ENCODE results near the gene HES7. TPM values are rescaled to one million over a fixed set of nuclear protein-coding genes. Genes with fewer than 3 reads are reported as not detected.

The HES7 gene
- total RNA-seq, 1 experiment from 2014 or later, result 0.28 TPM

DNA sequence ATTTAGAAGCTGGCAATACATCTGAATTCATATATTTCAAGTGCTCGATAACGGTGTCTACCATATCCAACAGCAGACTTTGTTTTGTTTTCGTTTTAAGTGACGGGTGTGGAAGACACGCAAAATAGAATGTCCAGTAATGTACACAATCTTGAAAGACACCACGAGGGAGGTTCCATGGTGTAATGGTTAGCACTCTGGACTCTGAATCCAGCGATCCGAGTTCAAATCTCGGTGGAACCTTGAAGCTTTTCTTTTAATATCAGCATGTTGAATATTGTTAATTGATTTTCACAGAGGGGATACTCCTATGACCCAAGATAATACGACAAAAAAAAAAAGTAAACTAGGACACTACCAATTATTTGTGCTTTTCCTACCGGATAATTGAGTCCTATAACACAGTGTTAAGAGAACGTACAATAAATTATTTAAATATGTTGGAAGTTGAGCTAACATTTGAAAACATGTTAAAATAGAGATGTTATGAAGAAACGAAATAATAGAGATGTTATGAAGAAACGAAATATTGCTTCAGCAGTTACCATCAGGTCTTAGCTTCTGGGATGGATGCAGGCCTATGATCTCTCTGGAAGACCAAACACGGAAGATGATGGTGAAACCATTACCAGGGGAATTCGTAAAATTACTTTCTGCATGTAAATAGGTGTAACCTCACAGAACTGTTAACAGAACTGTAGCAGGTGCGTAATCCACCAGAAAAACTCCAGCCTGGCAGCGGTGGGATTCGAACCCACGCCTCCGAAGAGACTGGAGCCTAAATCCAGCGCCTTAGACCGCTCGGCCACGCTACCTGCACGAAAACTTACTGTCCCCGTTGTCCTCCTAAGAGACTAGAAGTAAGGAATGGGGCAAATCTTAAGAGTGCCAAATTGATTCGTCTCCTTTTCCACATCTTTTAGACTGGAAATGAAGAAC, 4.1 kb downstream of the HES7 start:
- no peaks in the 10 kb centered on the region for H3K9me3 Mint-ChIP-seq (ENCODE audit: low read depth, unreplicated experiment)

DNA sequence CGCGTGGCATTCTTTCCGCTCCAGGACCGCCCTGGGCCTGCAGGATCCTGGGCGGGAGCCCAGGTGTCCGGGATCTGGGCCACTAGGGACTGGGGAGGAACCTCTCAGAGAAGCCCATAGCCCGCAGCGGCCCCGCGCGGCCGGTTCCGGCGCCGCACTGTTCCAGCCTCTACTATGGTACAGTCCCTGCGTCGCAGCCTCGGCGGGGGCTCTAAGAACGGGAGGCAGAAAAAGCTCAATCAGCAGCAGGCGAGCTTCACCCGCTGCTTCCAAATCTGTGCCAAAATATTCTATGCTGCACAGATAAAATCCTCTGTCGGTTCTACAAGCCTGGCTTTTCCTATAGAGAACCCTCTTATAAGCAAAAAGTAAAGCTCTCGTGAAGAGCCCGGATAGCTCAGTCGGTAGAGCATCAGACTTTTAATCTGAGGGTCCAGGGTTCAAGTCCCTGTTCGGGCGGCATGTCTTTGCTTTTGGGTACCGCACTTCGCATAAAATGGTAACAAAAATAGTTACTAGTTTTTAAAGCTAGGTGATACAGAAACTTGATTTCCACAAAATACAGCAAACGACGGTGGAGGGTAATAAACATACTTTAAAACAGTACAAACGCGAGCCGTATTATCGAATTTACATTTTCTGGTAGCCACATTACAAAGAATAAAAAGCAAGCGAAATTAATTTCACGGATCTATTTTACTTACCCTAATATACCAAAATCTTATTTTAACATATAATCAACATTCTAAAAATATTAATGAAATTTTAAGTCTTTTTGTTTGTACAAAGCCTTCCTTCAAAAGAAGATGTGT, 4.9 kb downstream of the HES7 start:
- peak overlapping the region; percentile 91 for H3K4me3 Mint-ChIP-seq (ENCODE audit: low read depth, unreplicated experiment)
- peaks cover 32% of the 10 kb centered on the region for H3K4me1 Mint-ChIP-seq (ENCODE audit: low read depth, unreplicated experiment)
- intact Hi-C loops (cut with micrococcal nuclease; ENCODE audit: unreplicated experiment), result loop anchor here (5.0 kb wide), 2 partner anchors 37 to 57 kb away; no protein-coding TSS in a partner anchor
- TF ChIP-seq, protein P1, sequence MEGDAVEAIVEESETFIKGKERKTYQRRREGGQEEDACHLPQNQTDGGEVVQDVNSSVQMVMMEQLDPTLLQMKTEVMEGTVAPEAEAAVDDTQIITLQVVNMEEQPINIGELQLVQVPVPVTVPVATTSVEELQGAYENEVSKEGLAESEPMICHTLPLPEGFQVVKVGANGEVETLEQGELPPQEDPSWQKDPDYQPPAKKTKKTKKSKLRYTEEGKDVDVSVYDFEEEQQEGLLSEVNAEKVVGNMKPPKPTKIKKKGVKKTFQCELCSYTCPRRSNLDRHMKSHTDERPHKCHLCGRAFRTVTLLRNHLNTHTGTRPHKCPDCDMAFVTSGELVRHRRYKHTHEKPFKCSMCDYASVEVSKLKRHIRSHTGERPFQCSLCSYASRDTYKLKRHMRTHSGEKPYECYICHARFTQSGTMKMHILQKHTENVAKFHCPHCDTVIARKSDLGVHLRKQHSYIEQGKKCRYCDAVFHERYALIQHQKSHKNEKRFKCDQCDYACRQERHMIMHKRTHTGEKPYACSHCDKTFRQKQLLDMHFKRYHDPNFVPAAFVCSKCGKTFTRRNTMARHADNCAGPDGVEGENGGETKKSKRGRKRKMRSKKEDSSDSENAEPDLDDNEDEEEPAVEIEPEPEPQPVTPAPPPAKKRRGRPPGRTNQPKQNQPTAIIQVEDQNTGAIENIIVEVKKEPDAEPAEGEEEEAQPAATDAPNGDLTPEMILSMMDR (IDR thresholded peaks at IDR 0.05; ENCODE audit: unreplicated experiment), result peak; percentile 43
- peak; percentile 85 for DNase-seq
- H3K27me3 Mint-ChIP-seq (ENCODE audit: unreplicated experiment), result peaks cover 56% of the 10 kb centered on the region
- no TSS peak for BruUV-seq (replicated peaks)
- CTCF ChIA-PET, result interaction anchor here (0.7 to 2.4 kb wide), 14 partner anchors 11 to 249 kb away, joined by 3 to 10 read pairs (median 4); partner anchors contain the start of genes CTC1 and TRAPPC1
- peaks cover 41% of the 10 kb centered on the region for H3K36me3 Mint-ChIP-seq (ENCODE audit: insufficient read depth, unreplicated experiment)
- H3K9me3 Mint-ChIP-seq (ENCODE audit: low read depth, unreplicated experiment), result no peaks in the 10 kb centered on the region
- peak overlapping the region; percentile 98 for H3K27ac Mint-ChIP-seq (ENCODE audit: unreplicated experiment)

More for the DNA sequence above, 4.1 kb downstream of the HES7 start:
- Mint-ChIP-seq H3K4me1 (ENCODE audit: low read depth, unreplicated experiment) (peaks cover 41% of the 10 kb centered on the region), H3K4me3 (ENCODE audit: low read depth, unreplicated experiment) (peak overlapping the region; percentile 91), H3K27ac (ENCODE audit: unreplicated experiment) (peak overlapping the region; percentile 98), H3K27me3 (ENCODE audit: unreplicated experiment) (peaks cover 56% of the 10 kb centered on the region), H3K36me3 (ENCODE audit: insufficient read depth, unreplicated experiment) (peaks cover 44% of the 10 kb centered on the region)
- TF ChIP-seq, protein P1 (IDR thresholded peaks at IDR 0.05; ENCODE audit: unreplicated experiment), result no peak
- CTCF ChIA-PET, result interaction anchor here (1.1 to 2.4 kb wide), 9 partner anchors 12 to 66 kb away, joined by 3 to 10 read pairs (median 5); no protein-coding TSS in a partner anchor
- intact Hi-C loops (cut with micrococcal nuclease; ENCODE audit: unreplicated experiment), result loop anchor here (5.0 kb wide), 3 partner anchors 37 to 58 kb away; no protein-coding TSS in a partner anchor
- DNase-seq, result peak; percentile 87
- BruUV-seq (replicated peaks), result no TSS peak

DNA sequence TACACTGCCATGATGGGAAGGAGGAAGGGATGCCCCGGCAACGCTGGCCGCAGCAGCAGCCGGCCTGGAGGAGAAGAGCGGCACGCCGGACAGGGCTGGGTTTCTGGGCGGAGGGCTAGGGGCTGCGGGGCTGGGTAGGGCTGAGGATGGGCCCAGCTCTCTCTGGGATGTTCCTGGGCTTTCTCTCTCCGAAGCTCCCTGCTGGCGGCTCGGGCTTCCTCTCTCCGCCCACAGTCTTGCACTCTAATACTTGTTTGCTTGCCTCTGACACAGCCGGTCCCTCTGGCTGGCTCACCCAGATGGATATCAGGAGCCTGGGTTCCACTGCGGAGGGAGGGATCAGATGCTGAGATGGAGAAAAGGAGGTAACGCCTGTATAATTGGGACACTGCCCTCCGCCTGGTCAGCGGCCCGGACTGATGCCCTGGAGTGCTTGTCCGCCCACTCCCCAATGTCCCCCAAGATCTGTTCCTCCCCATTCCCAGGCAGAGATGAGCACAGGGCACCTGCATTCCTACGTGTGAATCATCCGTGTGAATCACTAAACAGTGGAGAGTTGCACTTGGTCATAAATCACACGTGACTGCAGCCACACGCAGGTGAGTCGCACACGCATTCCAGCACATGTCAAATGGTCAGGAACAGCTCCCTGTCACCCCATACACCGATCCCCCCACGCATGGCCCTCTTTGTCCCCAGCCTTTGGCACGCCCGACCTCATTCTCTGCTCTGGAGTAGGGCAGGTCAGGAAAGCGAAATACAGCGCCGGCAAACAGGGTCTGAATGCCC, 5.7 kb downstream of the HES7 start, which contains the start of gene ALOXE3:
ALOXE3 (minus strand) TSS at position 535 of the 789 bp plus-strand sequence; CDS start at position 11, 524 bp downstream.
- intact Hi-C loops (cut with micrococcal nuclease; ENCODE audit: unreplicated experiment), result loop anchor here (5.0 kb wide), 2 partner anchors 36 to 56 kb away; no protein-coding TSS in a partner anchor
- peaks cover 56% of the 10 kb centered on the region for H3K27me3 Mint-ChIP-seq (ENCODE audit: unreplicated experiment)

More for the DNA sequence above, 5.7 kb downstream of the HES7 start, which contains the start of gene ALOXE3:
- DNase-seq, result peak; percentile 41
- CTCF ChIA-PET, result interaction anchor here (0.7 to 2.4 kb wide), 8 partner anchors 20 to 129 kb away, joined by 3 to 10 read pairs (median 4); partner anchors contain the start of gene CTC1
- TF ChIP-seq, protein P1 (IDR thresholded peaks at IDR 0.05; ENCODE audit: unreplicated experiment), result no peak
- peak within 1 kb of the TSS; percentile 98 for H3K27ac Mint-ChIP-seq (ENCODE audit: unreplicated experiment)
- no TSS peak for BruUV-seq (replicated peaks)
- peak within 1 kb of the TSS; percentile 91 for H3K4me3 Mint-ChIP-seq (ENCODE audit: low read depth, unreplicated experiment)
- peaks cover 24% of the 10 kb centered on the region for H3K4me1 Mint-ChIP-seq (ENCODE audit: low read depth, unreplicated experiment)
- no peaks in the 10 kb centered on the region for H3K9me3 Mint-ChIP-seq (ENCODE audit: low read depth, unreplicated experiment)
- H3K36me3 Mint-ChIP-seq (ENCODE audit: insufficient read depth, unreplicated experiment), result peaks cover 45% of the 10 kb centered on the region

All from Calu3 (cell line).